SU-DHL-6 (cell line): ENCODE results near the gene NUDT8.

ENCODE experiments used
- EZH2phosphoT487 ChIP-seq: fragments of 200-600 bp; sonication (generic), shearing (Covaris generic); conservative IDR thresholded peaks from 2 replicates; pipeline ENCODE4 v1.6.1; 2018; ENCODE audit warnings: mild to moderate bottlenecking, antibody characterized with exemption, low read length, moderate library complexity, mixed read lengths
- TF ChIP-seq, protein P1 (sequence below): fragments of 200-600 bp; sonication (generic); IDR thresholded peaks from one replicate; pipeline ENCODE4 v1.5.1; 2017; ENCODE audit warnings: antibody characterized with exemption, mild to moderate bottlenecking, low read length, moderate library complexity; ENCODE audit not compliant: insufficient read depth, poor library complexity, severe bottlenecking

DNA sequence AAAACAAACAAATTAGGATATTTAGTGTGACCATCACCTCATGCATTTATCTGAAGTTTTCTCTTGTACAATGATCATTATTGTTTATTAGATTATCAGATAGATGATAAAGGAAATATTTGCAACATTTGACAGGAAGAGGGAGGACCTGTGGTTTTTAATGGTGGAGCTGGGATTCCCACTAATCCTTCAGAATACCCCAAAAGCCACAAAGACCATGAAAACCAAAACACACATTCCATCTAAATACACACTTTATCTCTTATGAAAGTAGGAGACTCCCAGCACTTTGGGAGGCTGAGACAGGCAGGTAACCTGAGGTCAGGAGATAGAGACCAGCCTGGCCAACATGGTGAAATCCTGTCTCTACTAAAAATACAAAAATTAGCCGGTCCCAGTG is 30.6 kb downstream of the NUDT8 start:
- TF ChIP-seq, protein P1, sequence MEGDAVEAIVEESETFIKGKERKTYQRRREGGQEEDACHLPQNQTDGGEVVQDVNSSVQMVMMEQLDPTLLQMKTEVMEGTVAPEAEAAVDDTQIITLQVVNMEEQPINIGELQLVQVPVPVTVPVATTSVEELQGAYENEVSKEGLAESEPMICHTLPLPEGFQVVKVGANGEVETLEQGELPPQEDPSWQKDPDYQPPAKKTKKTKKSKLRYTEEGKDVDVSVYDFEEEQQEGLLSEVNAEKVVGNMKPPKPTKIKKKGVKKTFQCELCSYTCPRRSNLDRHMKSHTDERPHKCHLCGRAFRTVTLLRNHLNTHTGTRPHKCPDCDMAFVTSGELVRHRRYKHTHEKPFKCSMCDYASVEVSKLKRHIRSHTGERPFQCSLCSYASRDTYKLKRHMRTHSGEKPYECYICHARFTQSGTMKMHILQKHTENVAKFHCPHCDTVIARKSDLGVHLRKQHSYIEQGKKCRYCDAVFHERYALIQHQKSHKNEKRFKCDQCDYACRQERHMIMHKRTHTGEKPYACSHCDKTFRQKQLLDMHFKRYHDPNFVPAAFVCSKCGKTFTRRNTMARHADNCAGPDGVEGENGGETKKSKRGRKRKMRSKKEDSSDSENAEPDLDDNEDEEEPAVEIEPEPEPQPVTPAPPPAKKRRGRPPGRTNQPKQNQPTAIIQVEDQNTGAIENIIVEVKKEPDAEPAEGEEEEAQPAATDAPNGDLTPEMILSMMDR, result no peak
- TF ChIP-seq EZH2phosphoT487, result no peak
